C1 segment of cervical spinal cord (tissue), 14 donors: ENCODE data around the gene CHEK1.

Source experiments
- DNase-seq, 14 donors: peaks; one replicate each; lab custom pipeline; 2025; lab: John Stamatoyannopoulos, UW

Gene CHEK1

GRCh38 chr11:125626288-125626950, 1.5 kb downstream of the CHEK1 start:
- no peak for DNase-seq

GRCh38 chr11:125627236-125627910, 2.4 kb downstream of the CHEK1 start:
- no peak for DNase-seq

DNA sequence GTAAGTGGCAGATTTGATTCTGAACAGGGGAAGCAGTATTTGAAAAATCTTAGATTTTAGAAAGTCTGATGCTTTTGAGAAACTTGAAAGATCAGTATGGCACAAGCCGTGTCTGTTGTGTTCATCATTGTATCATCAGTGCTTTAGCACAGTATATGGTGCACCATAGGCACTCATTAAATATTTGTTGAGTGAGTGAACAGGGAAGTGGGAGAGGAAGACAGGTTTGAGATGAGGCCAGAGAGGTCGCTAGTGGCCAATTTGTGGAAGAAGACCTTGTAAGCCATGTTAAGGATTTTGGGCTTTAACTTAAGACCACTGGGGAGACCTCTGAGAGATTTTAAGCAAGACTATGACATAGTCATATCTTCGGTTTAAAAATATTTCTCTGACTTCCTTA, 12.9 kb downstream of the CHEK1 start:
- no peak for DNase-seq

GRCh38 chr11:125638315-125638714, 13.4 kb downstream of the CHEK1 start:
- no peak for DNase-seq

DNA sequence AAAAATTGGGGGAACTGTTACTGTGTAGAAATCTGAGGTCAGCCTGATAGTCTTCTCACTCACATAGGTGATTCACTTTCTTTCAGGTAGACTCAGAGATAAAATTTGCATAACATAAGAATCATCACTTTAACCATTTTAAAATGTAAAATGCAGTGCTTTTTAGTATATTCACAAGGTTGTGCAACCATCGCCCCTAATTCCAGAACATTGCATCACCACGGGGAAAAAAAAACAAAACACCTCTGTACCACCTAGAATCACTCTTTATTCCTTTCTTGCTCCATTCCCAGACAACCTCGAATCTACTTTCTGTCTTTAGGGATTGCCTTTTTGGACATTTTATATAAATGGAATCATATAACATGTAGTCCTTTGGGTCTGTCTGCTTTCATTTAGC, 20.9 kb downstream of the CHEK1 start:
- DNase-seq, result no peak

- DNase-seq, result no peak
These were observed 24.7 kb downstream of the CHEK1 start for GRCh38 chr11:125649465-125650166.

GRCh38 chr11:125662689-125663088, 37.7 kb downstream of the CHEK1 start:
- no peak for DNase-seq

- no peak for DNase-seq
These were observed 38.9 kb downstream of the CHEK1 start for GRCh38 chr11:125663910-125664309.

DNA sequence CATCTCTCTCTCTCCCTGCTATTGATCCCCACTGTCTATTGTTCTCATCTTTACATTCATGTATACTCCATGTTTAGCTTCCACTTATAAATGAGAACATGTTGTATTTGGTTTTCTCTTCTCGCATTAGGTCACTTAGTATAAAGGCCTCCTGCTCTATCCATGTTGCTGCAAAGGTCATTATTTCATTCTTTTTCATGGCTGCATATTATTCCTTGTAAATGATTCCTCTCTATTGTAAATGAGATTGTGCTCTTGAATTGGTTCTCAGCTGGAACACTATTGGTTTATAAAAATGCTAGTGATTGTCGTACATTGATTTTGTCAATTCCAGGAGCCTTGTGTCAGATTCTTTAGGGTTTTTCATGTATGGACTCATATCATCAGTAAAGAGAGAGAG, 42.2 kb downstream of the CHEK1 start:
- DNase-seq, result no peak

DNA sequence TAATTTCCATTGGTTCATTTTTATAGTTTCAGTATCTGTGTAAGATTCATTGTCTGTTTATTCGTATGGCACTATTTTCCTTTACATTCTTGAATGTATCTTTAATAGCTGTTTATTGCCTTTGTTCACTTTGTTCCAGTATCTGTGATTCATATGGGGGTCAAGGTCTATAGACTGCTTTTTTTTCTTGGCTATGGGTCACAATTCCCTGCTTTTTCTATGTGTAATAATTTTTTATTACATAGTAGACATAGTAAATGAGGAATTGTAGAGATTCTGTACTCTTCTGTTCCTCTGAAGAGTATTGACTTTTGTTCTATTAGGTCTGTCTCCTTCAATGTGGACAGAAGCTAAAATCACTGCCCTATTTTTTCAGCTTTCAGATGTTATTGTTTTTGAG, 45.2 kb downstream of the CHEK1 start:
- DNase-seq, result no peak

DNA sequence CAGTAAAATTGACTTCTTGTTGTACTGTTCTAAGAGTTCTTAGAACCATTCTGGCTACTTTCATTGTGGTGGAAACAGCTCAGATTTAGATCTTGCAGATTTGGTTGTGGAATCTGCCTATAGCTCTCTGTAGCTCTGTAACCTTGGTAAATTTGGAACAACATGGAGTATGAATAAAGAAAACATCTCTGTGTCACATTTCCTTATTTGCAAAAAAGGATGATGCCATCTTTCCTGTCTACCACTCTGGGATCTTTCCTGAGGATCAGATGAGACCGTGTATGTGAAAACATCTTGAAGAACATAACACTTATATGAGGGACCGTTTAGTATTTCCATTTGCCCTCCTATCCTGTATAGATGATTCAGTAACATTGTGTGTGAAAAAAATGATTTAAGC, 46.6 kb downstream of the CHEK1 start:
- no peak for DNase-seq

- DNase-seq, result no peak
These were observed 49.2 kb downstream of the CHEK1 start for GRCh38 chr11:125674210-125674609.

DNA sequence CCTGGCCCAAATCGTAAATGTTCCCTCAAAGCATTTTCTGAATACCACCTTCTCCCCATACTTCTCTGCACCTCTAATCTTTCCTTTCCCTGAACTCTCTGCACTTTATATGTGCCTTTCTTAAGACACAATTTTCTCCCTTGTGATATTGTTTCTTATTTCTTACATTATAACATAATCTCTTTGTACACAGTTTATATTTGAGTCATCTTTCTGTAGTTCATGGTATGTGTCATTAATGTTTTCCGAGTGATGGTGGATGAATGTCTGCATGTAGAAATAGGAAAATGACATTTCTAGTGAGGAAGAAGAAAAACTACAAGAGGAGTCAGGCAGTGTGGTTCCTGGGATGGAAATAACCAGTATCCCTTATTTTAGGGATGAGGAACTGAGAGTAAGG, 50.2 kb downstream of the CHEK1 start:
- no peak for DNase-seq

DNA sequence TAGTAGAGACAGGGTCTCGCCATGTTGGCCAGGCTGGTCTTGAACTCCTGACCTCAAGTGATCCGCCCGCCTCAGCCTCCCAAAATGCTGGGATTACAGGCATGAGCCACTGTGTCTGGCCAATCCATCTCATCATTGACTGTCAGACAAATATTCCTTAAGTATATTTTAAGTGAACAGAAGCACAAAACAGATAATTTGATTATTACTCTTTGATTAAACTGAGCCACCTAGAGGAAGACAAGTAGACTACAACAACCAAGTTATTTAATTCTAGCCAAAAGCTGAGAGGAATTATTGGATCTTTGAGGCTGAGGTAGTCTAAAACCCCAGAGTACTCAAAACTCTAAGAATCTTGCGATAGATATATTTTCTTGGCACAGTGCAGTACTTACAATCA, 54.4 kb downstream of the CHEK1 start:
- no peak for DNase-seq

GRCh38 chr11:125679837-125680236, 54.9 kb downstream of the CHEK1 start:
- no peak for DNase-seq

DNA sequence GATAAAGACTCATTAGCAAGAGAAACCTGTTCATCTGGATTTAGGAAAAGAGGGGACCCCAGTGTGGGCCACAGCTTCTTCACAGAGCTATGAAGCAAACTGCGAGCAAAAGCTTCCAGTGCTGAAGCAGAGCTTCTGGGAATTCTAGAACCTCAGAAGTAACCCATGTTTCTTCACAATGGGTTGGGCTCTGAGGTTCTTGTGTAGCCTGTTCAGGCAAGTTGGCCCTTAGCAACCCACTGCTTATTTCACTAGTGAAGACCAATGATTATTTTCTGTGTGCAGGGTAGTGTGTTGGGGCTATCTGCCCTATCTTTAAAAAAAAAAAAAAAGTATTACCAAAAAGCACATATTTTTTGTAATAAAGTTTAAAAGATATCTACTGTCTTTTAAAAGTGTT, 55.8 kb downstream of the CHEK1 start, which contains the start of gene ACRV1:
TSS of gene ACRV1 (minus strand) at position 101 of the 400 bp plus-strand sequence. CDS start at position 34, 67 bp downstream.
- DNase-seq, result no peak

GRCh38 chr11:125685228-125685627, 60.3 kb downstream of the CHEK1 start:
- no peak for DNase-seq

DNA sequence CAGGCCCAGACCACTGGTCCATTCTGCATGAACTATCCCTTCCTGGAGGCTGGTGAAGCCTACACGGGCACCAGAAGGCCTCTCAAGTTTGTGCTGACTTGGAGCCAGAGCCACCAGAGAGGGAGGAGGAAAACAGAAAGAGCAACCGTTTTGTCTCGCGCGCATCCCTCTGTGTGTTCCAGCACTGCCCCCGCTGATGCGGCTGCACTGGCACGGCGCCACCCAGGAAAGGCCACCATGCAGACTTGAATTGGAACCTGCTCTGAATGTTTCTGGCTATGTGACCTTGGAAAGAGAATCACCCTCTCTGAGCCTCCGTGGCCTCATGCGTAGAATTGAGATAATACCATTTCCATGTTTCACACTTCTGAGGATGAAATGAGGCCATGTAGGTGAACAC, 63.1 kb downstream of the CHEK1 start:
- no peak for DNase-seq

- DNase-seq, result no peak
These were observed 63.7 kb downstream of the CHEK1 start for GRCh38 chr11:125688632-125689031.

GRCh38 chr11:125689274-125689859, 64.4 kb downstream of the CHEK1 start:
- no peak for DNase-seq

DNA sequence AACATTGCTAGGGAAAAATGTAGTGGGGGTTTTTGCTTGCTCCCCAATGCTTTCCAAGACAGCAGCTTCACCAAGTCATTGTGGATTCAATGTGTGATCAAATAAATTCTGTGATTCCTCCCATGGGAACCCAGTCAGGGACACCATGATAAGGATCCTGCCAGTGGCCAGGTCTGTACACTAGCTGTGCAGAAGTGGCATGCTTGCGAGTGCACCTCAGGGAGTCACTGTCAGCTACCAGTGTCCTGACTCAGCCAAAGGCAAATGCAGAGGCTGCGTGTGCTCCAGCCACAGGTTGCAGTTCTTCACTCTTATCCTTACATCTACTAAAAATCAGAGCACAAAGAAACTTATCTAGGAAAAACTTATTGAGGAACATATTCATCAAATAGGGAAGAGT, 65.0 kb downstream of the CHEK1 start:
- no peak for DNase-seq

DNA sequence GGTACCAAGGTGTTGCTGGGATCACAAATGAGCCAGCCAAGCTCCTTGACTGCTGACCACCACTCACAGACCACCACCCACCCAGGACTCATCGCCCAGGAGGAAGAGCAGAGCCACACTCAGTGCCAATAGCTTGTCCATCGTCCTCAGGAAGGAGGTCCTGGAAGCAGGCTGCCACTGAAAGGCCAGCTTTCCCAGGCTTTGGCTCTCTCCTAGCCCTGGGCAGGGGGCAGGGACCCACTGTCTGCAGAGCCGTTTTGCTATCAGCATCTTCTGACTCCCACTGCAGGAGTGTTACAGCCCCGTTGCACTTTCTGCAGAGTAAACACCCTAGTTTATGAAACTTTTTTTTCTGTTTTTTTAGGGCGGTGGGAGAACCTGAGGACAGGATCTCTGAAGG, 67.9 kb downstream of the CHEK1 start:
- no peak for DNase-seq
